GM12891 (cell line): ENCODE results near the gene PLA2G15.

Experiments used
- POLR2A ChIP-seq: IDR thresholded peaks from 2 replicates; pipeline ENCODE4 v1.6.1; 2011; ENCODE audit warnings: low read depth, low read length, control low read depth
- POLR2AphosphoS5 ChIP-seq: IDR thresholded peaks from 2 replicates; pipeline ENCODE4 v1.6.1; 2011; ENCODE audit warnings: low read depth, low read length, control low read depth
- TAF1 ChIP-seq: IDR thresholded peaks from 2 replicates; pipeline ENCODE4 v1.6.1; 2011; ENCODE audit warnings: low read depth, low read length, control low read depth

GRCh38 chr16:68297908-68298307 lies 52.7 kb downstream of the PLA2G15 start:
- no peak for TF ChIP-seq POLR2AphosphoS5
- TF ChIP-seq TAF1, result no peak
- TF ChIP-seq POLR2A, result no peak
